ENCODE data around the gene TTLL3. TPM values are rescaled to one million over a fixed set of nuclear protein-coding genes. Genes with fewer than 3 reads are reported as not detected.

TTLL3 gene
- total and polyA plus RNA-seq, 2 of the 8 experiments (the other 6 are each of a cell fraction or from before 2014, with no cell fraction given): 5.9 to 8.9 TPM

DNA sequence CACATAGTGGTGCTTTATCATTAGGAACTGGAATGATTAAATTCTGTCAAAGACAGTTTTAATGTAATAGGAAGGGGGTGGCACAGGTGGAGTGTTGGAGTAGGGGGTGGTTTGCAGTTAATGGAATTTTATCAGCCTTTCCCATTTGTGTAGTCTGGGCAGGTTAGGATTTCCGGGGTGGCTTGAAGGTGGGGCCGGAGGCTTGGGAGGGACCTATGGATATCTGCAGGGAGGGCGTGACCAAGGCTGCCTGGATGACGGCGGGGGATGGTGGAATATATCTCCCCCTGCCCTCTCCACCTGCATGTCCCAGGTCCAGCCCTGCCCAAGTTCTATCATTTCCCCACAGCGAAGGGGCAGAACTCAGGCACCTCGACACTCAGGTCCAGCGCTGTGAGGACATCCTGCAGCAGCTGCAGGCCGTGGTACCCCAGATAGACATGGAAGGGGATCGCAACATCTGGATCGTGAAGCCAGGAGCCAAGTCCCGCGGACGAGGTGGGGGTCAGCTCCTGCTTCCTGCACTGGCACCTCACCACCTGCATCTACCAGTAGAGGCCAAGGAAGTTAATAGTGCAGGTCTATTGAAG lies 15.5 kb downstream of the TTLL3 start:
- no peaks in the 10 kb centered on the region for H4K20me1 ChIP-seq (replicated peaks in 1 of 2; ENCODE audit: control insufficient read depth in 1 of 2, insufficient read depth in 2 of 2, low read length in 2 of 2)
- H3K23me2 ChIP-seq (ENCODE audit: low read depth, low read length): no peaks in the 10 kb centered on the region
- no peak for DNase-seq (ENCODE audit: low read depth in 1 of 2, low spot score in 2 of 2)
- no peak overlapping the region for H3K56ac ChIP-seq (replicated peaks; ENCODE audit: insufficient read length, low read depth, low read length)
- POLR2A ChIA-PET (ENCODE audit: partially characterized antibody): interaction anchor here (0.6 to 1.8 kb wide), 2 partner anchors 24 to 121 kb away, joined by 3 to 10 read pairs; no protein-coding TSS in a partner anchor
- no peak overlapping the region for H2AK5ac ChIP-seq (ENCODE audit: low read depth, low read length)
- H3K4ac ChIP-seq (replicated peaks; ENCODE audit: insufficient read length, low read depth, low read length): no peak overlapping the region
- H3K27ac ChIP-seq (ENCODE audit: low read depth, low read length): no peak overlapping the region
- no peak overlapping the region for H3K18ac ChIP-seq (ENCODE audit: extremely low read depth, low read length)
- H2AFZ ChIP-seq (ENCODE audit: low read length): no peak overlapping the region
- no peak overlapping the region for H3K23ac ChIP-seq (ENCODE audit: insufficient read length)
- no peak overlapping the region for H4K5ac ChIP-seq (ENCODE audit: insufficient read length, low read depth, low read length)
- H2BK5ac ChIP-seq (ENCODE audit: low read depth, low read length): no peak overlapping the region
- H3K27me3 ChIP-seq (replicated peaks in 1 of 4; ENCODE audit: control insufficient read depth in 3 of 4, extremely low read depth in 1 of 4, insufficient read depth in 3 of 4, low read length in 3 of 4): no peaks in the 10 kb centered on the region; a peak in 1 of 7 replicates
- no peak overlapping the region for H4K8ac ChIP-seq (ENCODE audit: extremely low read depth, insufficient read depth, low read length)
- no peak overlapping the region for H3K4me3 ChIP-seq (ENCODE audit: extremely low read depth in 1 of 4, insufficient read depth in 2 of 4, low read depth in 3 of 4, low read length in 4 of 4)
- no peaks in the 10 kb centered on the region for H3K36me3 ChIP-seq (ENCODE audit: control insufficient read depth in 2 of 4, insufficient read depth in 4 of 4, low read length in 3 of 4)
- no peak overlapping the region for H3K4me2 ChIP-seq (ENCODE audit: insufficient read depth in 1 of 2, low read depth in 2 of 2, low read length in 2 of 2)
- FAIRE-seq: no peak
- no peaks in the 10 kb centered on the region for H3K79me2 ChIP-seq (ENCODE audit: control insufficient read depth in 1 of 2, insufficient read depth in 2 of 2, low read length in 2 of 2)
- no peaks in the 10 kb centered on the region for H3K79me1 ChIP-seq (ENCODE audit: low read depth, low read length)
- H4K91ac ChIP-seq (replicated peaks; ENCODE audit: insufficient read length, low read length): no peak overlapping the region
- H3K4me1 ChIP-seq (replicated peaks in 1 of 4; ENCODE audit: control insufficient read depth in 3 of 4, insufficient read depth in 4 of 4, low read length in 3 of 4): peaks cover 0 to 5% (median 2%) of the 10 kb centered on the region in 4 experiments; a peak in 2 of 7 replicates
- H3K9me3 ChIP-seq (ENCODE audit: insufficient read depth in 2 of 2, low read depth in 1 of 2, low read length in 1 of 2): no peaks in the 10 kb centered on the region
- CTCF ChIA-PET (ENCODE audit: partially characterized antibody): interaction anchor here (1.0 to 7.9 kb wide), 7 partner anchors 10 to 121 kb away, joined by 3 to 74 read pairs (median 4); no protein-coding TSS in a partner anchor
- H3K14ac ChIP-seq (ENCODE audit: insufficient read length): no peak overlapping the region
- no peak overlapping the region for H2BK12ac ChIP-seq (ENCODE audit: low read depth, low read length)
- no peak overlapping the region for H2BK20ac ChIP-seq (ENCODE audit: low read length)
- H2BK120ac ChIP-seq (replicated peaks; ENCODE audit: low read depth, low read length): no peak overlapping the region
- WGBS, 2 experiments (ENCODE audit: extremely low coverage in 1 of 2, insufficient coverage in 1 of 2, insufficient read length in 1 of 2, insufficient replicate concordance in 2 of 2, low coverage in 1 of 2, low lambda C conversion rate in 2 of 2, missing lambda C conversion rate in 1 of 2): 82% methylated on average over 14 of the region's 14 CpGs; no CpG with 5 or more reads in 1 of the 2 experiments
- no peak overlapping the region for H2BK15ac ChIP-seq (ENCODE audit: low read length)
- H3K9ac ChIP-seq (replicated peaks in 1 of 4; ENCODE audit: extremely low read depth in 1 of 4, low read depth in 3 of 4, low read length in 3 of 4): no peak overlapping the region
- TF ChIP-seq POLR2AphosphoS5 (IDR thresholded peaks at IDR 0.05; ENCODE audit: low read depth, low read length) (no peak), NANOG (IDR thresholded peaks at IDR 0.05; ENCODE audit: insufficient read depth, low read depth, low read length, poor library complexity, severe bottlenecking) (no peak), FOSL1 (IDR thresholded peaks at IDR 0.05; ENCODE audit: insufficient read depth, low read depth, low read length) (no peak), HDAC2 (IDR thresholded peaks at IDR 0.05; ENCODE audit: borderline replicate concordance in 1 of 2, low read depth in 2 of 2, low read length in 2 of 2) (no peak), JUN (IDR thresholded peaks at IDR 0.05; ENCODE audit: low read depth, low read length) (no peak), TEAD4 (IDR thresholded peaks at IDR 0.05; ENCODE audit: low read depth, low read length) (no peak), NRF1 (IDR thresholded peaks at IDR 0.05; ENCODE audit: low read depth, low read length) (no peak), ZNF274 (IDR thresholded peaks at IDR 0.05; ENCODE audit: borderline replicate concordance, extremely low read depth, low read length) (no peak), CREB1 (IDR thresholded peaks at IDR 0.05) (no peak), KDM5A (IDR thresholded peaks at IDR 0.05; ENCODE audit: low read length) (no peak), PHF8 (conservative IDR thresholded peaks at IDR 0.05; ENCODE audit: low read depth, low read length) (no peak), RFX5 (IDR thresholded peaks at IDR 0.05; ENCODE audit: borderline replicate concordance, low read depth, low read length) (no peak)
- TF ChIP-seq, protein P1, sequence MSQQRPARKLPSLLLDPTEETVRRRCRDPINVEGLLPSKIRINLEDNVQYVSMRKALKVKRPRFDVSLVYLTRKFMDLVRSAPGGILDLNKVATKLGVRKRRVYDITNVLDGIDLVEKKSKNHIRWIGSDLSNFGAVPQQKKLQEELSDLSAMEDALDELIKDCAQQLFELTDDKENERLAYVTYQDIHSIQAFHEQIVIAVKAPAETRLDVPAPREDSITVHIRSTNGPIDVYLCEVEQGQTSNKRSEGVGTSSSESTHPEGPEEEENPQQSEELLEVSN (IDR thresholded peaks at IDR 0.05): no peak

Measured in H1 (cell line).